HEK293 (cell line): ENCODE results near the gene NKD1.
"Not testable (repeated sequence)": the region's sequence is repeated elsewhere in the genome, so short reads cannot be mapped to it uniquely, and the experiment has no call there.

Source experiments
- CTCF ChIA-PET: fragments of 350-600 bp; formaldehyde crosslinking; extraction: SDS; loops from one replicate; lab custom pipeline; 2021; ENCODE audit warnings: antibody characterized with exemption; lab: Yijun Ruan, JAX
- POLR2A ChIA-PET: fragments of 300-600 bp; formaldehyde crosslinking; extraction: SDS; loops from one replicate; lab custom pipeline; 2020; ENCODE audit warnings: antibody characterized with exemption, inconsistent platforms; lab: Yijun Ruan, JAX
- H3K27ac ChIP-seq: fragments of 200-500 bp; sonication (Bioruptor generic); 2 replicates; pipeline ENCODE4 v1.5.1; 2014; ENCODE audit warnings: low read depth, low read length, control low read depth, inconsistent platforms; ENCODE audit errors: extremely low read depth
- H3K36me3 ChIP-seq, 2 experiments: fragments of 200-500 bp in 1 of 2; sonication (Bioruptor generic) in 1 of 2; 1 replicate in 1 of 2; 2 replicates in 1 of 2; pipeline ENCODE4 v1.5.1; 2014 to 2017; ENCODE audit warnings: inconsistent platforms in 2 of 2, low read length in 2 of 2; ENCODE audit not compliant: control insufficient read depth in 2 of 2, insufficient read depth in 1 of 2
- H3K4me1 ChIP-seq: fragments of 200-500 bp; sonication (Bioruptor generic); 2 replicates; pipeline ENCODE4 v1.5.1; 2014; ENCODE audit warnings: mild to moderate bottlenecking, low read length, inconsistent platforms; ENCODE audit not compliant: control insufficient read depth, insufficient read depth
- H3K4me3 ChIP-seq: 2 replicates; pipeline ENCODE4 v1.5.1; 2011; ENCODE audit warnings: low read depth, mild to moderate bottlenecking, control low read depth, low read length, moderate library complexity
- H3K9me3 ChIP-seq: fragments of 200-500 bp; sonication (Bioruptor generic); 2 replicates; pipeline ENCODE4 v1.5.1; 2014; ENCODE audit warnings: low read depth, low read length, inconsistent platforms; ENCODE audit not compliant: control insufficient read depth, insufficient read depth
- BCL11B ChIP-seq: fragments of 450-650 bp; formaldehyde crosslinking; IDR thresholded peaks from 2 replicates; pipeline ENCODE4 v1.5.1; 2016; ENCODE audit warnings: low read depth, missing biosample characterization, missing genetic modification characterization
- IKZF3 ChIP-seq: fragments of 450-650 bp; IDR thresholded peaks from 2 replicates; pipeline ENCODE4 v1.5.0; 2018; ENCODE audit warnings: missing biosample characterization, mild to moderate bottlenecking, missing genetic modification characterization, moderate library complexity
- KLF16 ChIP-seq: fragments of 450-650 bp; formaldehyde crosslinking; IDR thresholded peaks from 2 replicates; pipeline ENCODE4 v1.5.1; 2017; ENCODE audit warnings: missing biosample characterization, missing genetic modification characterization
- SETDB1 ChIP-seq: IDR thresholded peaks from one replicate; pipeline ENCODE4 v1.6.1; 2017; ENCODE audit warnings: mild to moderate bottlenecking, low read length, moderate library complexity, mixed read lengths; ENCODE audit not compliant: insufficient read length
- ZBTB11 ChIP-seq: fragments of 450-650 bp; formaldehyde crosslinking; conservative IDR thresholded peaks from 2 replicates; pipeline ENCODE4 v1.5.1; 2016; ENCODE audit warnings: low read depth, missing biosample characterization, missing genetic modification characterization
- ZBTB17 ChIP-seq: fragments of 450-650 bp; formaldehyde crosslinking; IDR thresholded peaks from 2 replicates; pipeline ENCODE4 v1.5.1; 2016; ENCODE audit warnings: missing biosample characterization, missing genetic modification characterization
- ZBTB20 ChIP-seq: fragments of 450-650 bp; formaldehyde crosslinking; IDR thresholded peaks from 2 replicates; pipeline ENCODE4 v1.5.1; 2016; ENCODE audit warnings: missing biosample characterization, missing genetic modification characterization
- ZNF121 ChIP-seq: fragments of 450-650 bp; formaldehyde crosslinking; IDR thresholded peaks from 2 replicates; pipeline ENCODE4 v1.5.1; 2016; ENCODE audit warnings: missing biosample characterization, missing genetic modification characterization
- ZNF416 ChIP-seq: fragments of 450-650 bp; formaldehyde crosslinking; IDR thresholded peaks from 2 replicates; pipeline ENCODE4 v1.5.1; 2016; ENCODE audit warnings: missing biosample characterization, missing genetic modification characterization
- ZNF433 ChIP-seq: fragments of 450-650 bp; formaldehyde crosslinking; IDR thresholded peaks from 2 replicates; pipeline ENCODE4 v1.5.1; 2016; ENCODE audit warnings: missing biosample characterization, missing genetic modification characterization, low read depth
- ZNF639 ChIP-seq: fragments of 450-650 bp; formaldehyde crosslinking; IDR thresholded peaks from 2 replicates; pipeline ENCODE4 v1.5.1; 2016; ENCODE audit warnings: missing biosample characterization, missing genetic modification characterization
- ZNF747 ChIP-seq: fragments of 450-650 bp; formaldehyde crosslinking; IDR thresholded peaks from 2 replicates; pipeline ENCODE4 v1.5.1; 2016; ENCODE audit warnings: missing biosample characterization, missing genetic modification characterization
- ZSCAN4 ChIP-seq: fragments of 450-650 bp; formaldehyde crosslinking; IDR thresholded peaks from 2 replicates; pipeline ENCODE4 v1.5.1; 2017; ENCODE audit warnings: missing biosample characterization, missing genetic modification characterization

Gene NKD1

GRCh38 chr16:50576403-50577113 is 28.4 kb downstream of the NKD1 start:
- Histone ChIP-seq H3K27ac (no peak overlapping the region), H3K4me3 (no peak overlapping the region), H3K36me3 (peaks cover 0 to 10% of the 10 kb centered on the region in 2 experiments; a peak in 1 of 3 replicates), H3K4me1 (no peaks in the 10 kb centered on the region), H3K9me3 (no peaks in the 10 kb centered on the region)
- TF ChIP-seq ZNF639 (tag by site-specific recombination) (no peak), BCL11B (tag by site-specific recombination) (no peak), ZSCAN4 (tag by site-specific recombination) (no peak), ZNF433 (tag by site-specific recombination) (no peak), ZNF416 (no peak), ZBTB11 (tag by site-specific recombination) (no peak), KLF16 (tag by site-specific recombination) (no peak), ZNF747 (tag by site-specific recombination) (no peak)
- ChIA-PET POLR2A (no interaction called here), CTCF (interaction anchor here (0.6 to 0.9 kb wide), 2 partner anchors 100 to 201 kb away, joined by 3 read pairs; no protein-coding TSS in a partner anchor)

- Histone ChIP-seq H3K9me3 (no peaks in the 10 kb centered on the region), H3K4me3 (no peak overlapping the region), H3K36me3 (peaks cover 0 to 7% of the 10 kb centered on the region in 2 experiments; a peak in 1 of 3 replicates), H3K27ac (no peak overlapping the region), H3K4me1 (no peaks in the 10 kb centered on the region)
- ChIA-PET CTCF (interaction anchor here (1.1 kb wide), 1 partner anchor 16 kb away, joined by 3 read pairs; no protein-coding TSS in a partner anchor), POLR2A (interaction anchor here (0.5 to 0.8 kb wide), 2 partner anchors 19 to 87 kb away, joined by 3 read pairs; no protein-coding TSS in a partner anchor)
- TF ChIP-seq ZNF121 (tag by site-specific recombination) (no peak), IKZF3 (tag by site-specific recombination) (no peak), ZBTB20 (tag by site-specific recombination) (no peak), ZBTB17 (tag by site-specific recombination) (peak; percentile 55; the same call in 1 of the 2 replicates), SETDB1 (no peak)
These were observed 29.9 kb downstream of the NKD1 start for GRCh38 chr16:50578137-50578536.

- H3K4me1 ChIP-seq, H3K4me3 ChIP-seq, H3K9me3 ChIP-seq, H3K27ac ChIP-seq, POLR2A ChIA-PET, H3K36me3 ChIP-seq: not testable (repeated sequence)
- CTCF ChIA-PET, result interaction anchor here (0.5 kb wide), 1 partner anchor 1106 kb away, joined by 3 read pairs; no protein-coding TSS in a partner anchor
These were observed 31.2 kb downstream of the NKD1 start for GRCh38 chr16:50579373-50579772.
